Small intestine (tissue), 7 donors: ENCODE data around the gene ANKRD44. TPM values are rescaled to one million over a fixed set of nuclear protein-coding genes. Genes with fewer than 3 reads are reported as not detected.
A peak's percentile ranks its signal among the peaks of the same experiment; 100 is the strongest.

Experiments
- DNase-seq, 2 donors: peaks; one replicate each; pipeline versions ENCODE4 v3.0.0 to v3.0.0-alpha.2; 2013
- FAIRE-seq: peaks from 2 replicates; lab custom pipeline; 2012; peaks lifted over from hg19 to GRCh38; lab: Jason Lieb, UNC
- H3K27ac ChIP-seq, 3 donors: one replicate each; pipeline ENCODE4 v1.5.1; 2013; ENCODE audit warnings: low read length in 2 of 3, mild to moderate bottlenecking in 2 of 3, control low read depth in 1 of 3, inconsistent platforms in 1 of 3, low read depth in 1 of 3, moderate library complexity in 1 of 3
- H3K27me3 ChIP-seq, 3 donors: one replicate each; pipeline ENCODE4 v1.6.1; 2013; ENCODE audit warnings: low read length in 3 of 3, inconsistent platforms in 1 of 3; ENCODE audit not compliant: control insufficient read depth in 3 of 3, insufficient read depth in 3 of 3
- H3K36me3 ChIP-seq, 3 donors: one replicate each; pipeline ENCODE4 v1.6.1; 2013; ENCODE audit warnings: low read length in 3 of 3, inconsistent platforms in 1 of 3, low read depth in 1 of 3, mild to moderate bottlenecking in 1 of 3, moderate library complexity in 1 of 3; ENCODE audit not compliant: control insufficient read depth in 3 of 3, insufficient read depth in 2 of 3
- H3K4me1 ChIP-seq, 3 donors: one replicate each; pipeline ENCODE4 v1.6.1; 2013; ENCODE audit warnings: low read length in 2 of 3, inconsistent platforms in 1 of 3, low read depth in 1 of 3, mild to moderate bottlenecking in 1 of 3, moderate library complexity in 1 of 3; ENCODE audit not compliant: control insufficient read depth in 3 of 3, insufficient read depth in 2 of 3
- H3K4me3 ChIP-seq, 3 donors: one replicate each; pipeline ENCODE4 v1.5.1; 2013; ENCODE audit warnings: low read length in 3 of 3, control low read depth in 1 of 3, inconsistent platforms in 1 of 3, low read depth in 1 of 3, mild to moderate bottlenecking in 1 of 3, moderate library complexity in 1 of 3
- H3K9me3 ChIP-seq, 2 donors: one replicate each; pipeline ENCODE4 v1.6.1; 2013; ENCODE audit warnings: low read depth in 1 of 2, low read length in 1 of 2; ENCODE audit not compliant: control insufficient read depth in 2 of 2, insufficient read depth in 1 of 2
- WGBS, 3 donors: extraction: QIAGEN DNeasy Blood & Tissue Kit; methylation state at CpG; one replicate each; pipeline ENCODE4 v1.1.7; 2013; 5-methylcytosine and 5-hydroxymethylcytosine counted together
- polyA plus RNA-seq, 4 donors: library from polyadenylated mRNA; stranded (reverse) in 3 of 4; unstranded in 1 of 4; fragments of 200-250 nt in 3 of 4; fragments of 120-200 nt in 1 of 4; gene quantifications; one replicate each; pipeline versions ENCODE4 v1.2.1 to v1.2.3, GENCODE V29; 2013
- donor health status: healthy with polysubstance abuse.
- donor health status: control.
- donor health status: control.
- donor health status: Bipolar disorder and iron deficiency.
- donor health status: healthy.

Gene ANKRD44
- polyA plus RNA-seq, 4 donors: 0.89 to 5.2 (median 1.7) TPM

GRCh38 chr2:197200051-197200761, 110.4 kb downstream of the ANKRD44 start:
- peak overlapping the region in 2 of 3 donors; percentile 44 to 53 for H3K27ac ChIP-seq
- no peaks in the 10 kb centered on the region for H3K4me1 ChIP-seq
- no peaks in the 10 kb centered on the region for H3K36me3 ChIP-seq
- 56 to 76% (median 57%) methylated on average over 3 of the region's 3 CpGs for WGBS, 3 donors
- DNase-seq (no peak), FAIRE-seq (no peak)
- no peak overlapping the region for H3K4me3 ChIP-seq
- no peaks in the 10 kb centered on the region for H3K9me3 ChIP-seq
- no peaks in the 10 kb centered on the region for H3K27me3 ChIP-seq

GRCh38 chr2:197198890-197199289, 111.7 kb downstream of the ANKRD44 start:
- Histone ChIP-seq H3K4me1 (no peaks in the 10 kb centered on the region), H3K36me3 (no peaks in the 10 kb centered on the region), H3K27ac (peak overlapping the region in 1 of 3 donors; percentile 81), H3K9me3 (no peaks in the 10 kb centered on the region), H3K4me3 (no peak overlapping the region), H3K27me3 (no peaks in the 10 kb centered on the region)
- peak in 1 of 2 donors; percentile 79 for DNase-seq
- FAIRE-seq: no peak
- 59 to 78% (median 67%) methylated on average over 12 of the region's 12 CpGs for WGBS, 3 donors

- DNase-seq: no peak
- FAIRE-seq: no peak
- H3K27me3 ChIP-seq: no peaks in the 10 kb centered on the region
- no peaks in the 10 kb centered on the region for H3K4me1 ChIP-seq
- H3K27ac ChIP-seq: peak overlapping the region in 2 of 3 donors; percentile 55 to 81
- no peaks in the 10 kb centered on the region for H3K9me3 ChIP-seq
- H3K4me3 ChIP-seq: no peak overlapping the region
- no peaks in the 10 kb centered on the region for H3K36me3 ChIP-seq
- WGBS, 3 donors: 78 to 85% (median 78%) methylated on average over 4 of the region's 4 CpGs
Observed at GRCh38 chr2:197197895-197198311, 112.7 kb downstream of the ANKRD44 start.

GRCh38 chr2:197196541-197197180, 113.9 kb downstream of the ANKRD44 start:
- no peaks in the 10 kb centered on the region for H3K9me3 ChIP-seq
- H3K27me3 ChIP-seq: no peaks in the 10 kb centered on the region
- no peaks in the 10 kb centered on the region for H3K36me3 ChIP-seq
- H3K27ac ChIP-seq: peak overlapping the region in 1 of 3 donors; percentile 0
- H3K4me1 ChIP-seq: no peaks in the 10 kb centered on the region
- no peak overlapping the region for H3K4me3 ChIP-seq
- DNase-seq (no peak), FAIRE-seq (no peak)
- 7 to 21% (median 16%) methylated on average over 2 of the region's 2 CpGs for WGBS, 3 donors

- Histone ChIP-seq H3K4me1 (no peaks in the 10 kb centered on the region), H3K27me3 (no peaks in the 10 kb centered on the region), H3K36me3 (no peaks in the 10 kb centered on the region), H3K27ac (no peak overlapping the region), H3K9me3 (no peaks in the 10 kb centered on the region), H3K4me3 (no peak overlapping the region)
- DNase-seq: no peak
- FAIRE-seq: no peak
- 61 to 87% (median 84%) methylated on average over 3 of the region's 3 CpGs for WGBS, 3 donors
Observed at GRCh38 chr2:197195518-197195917, 115.1 kb downstream of the ANKRD44 start.

GRCh38 chr2:197191940-197192322, 118.6 kb downstream of the ANKRD44 start:
- H3K9me3 ChIP-seq: no peaks in the 10 kb centered on the region
- H3K4me3 ChIP-seq: no peak overlapping the region
- peak overlapping the region in 1 of 3 donors; percentile 3 for H3K27ac ChIP-seq
- no peaks in the 10 kb centered on the region for H3K4me1 ChIP-seq
- H3K36me3 ChIP-seq: no peaks in the 10 kb centered on the region
- DNase-seq (no peak), FAIRE-seq (no peak)
- WGBS, 3 donors: 55 to 85% (median 71%) methylated on average over 2 of the region's 2 CpGs
- H3K27me3 ChIP-seq: no peaks in the 10 kb centered on the region

- peak; percentile 97 for FAIRE-seq
- no peak overlapping the region for H3K27ac ChIP-seq
- peak; percentile 63 to 74 for DNase-seq
- H3K27me3 ChIP-seq: no peaks in the 10 kb centered on the region
- no peaks in the 10 kb centered on the region for H3K36me3 ChIP-seq
- H3K9me3 ChIP-seq: no peaks in the 10 kb centered on the region
- 39 to 49% (median 41%) methylated on average over 4 of the region's 4 CpGs for WGBS, 3 donors
- no peaks in the 10 kb centered on the region for H3K4me1 ChIP-seq
- no peak overlapping the region for H3K4me3 ChIP-seq
Observed at GRCh38 chr2:197191177-197191939, 119.2 kb downstream of the ANKRD44 start.

GRCh38 chr2:197190100-197190432, 120.5 kb downstream of the ANKRD44 start:
- Histone ChIP-seq H3K9me3 (no peaks in the 10 kb centered on the region), H3K4me1 (no peaks in the 10 kb centered on the region), H3K36me3 (peaks cover 0 to 1% (median 0%) of the 10 kb centered on the region in 3 donors), H3K27ac (no peak overlapping the region), H3K4me3 (no peak overlapping the region), H3K27me3 (no peaks in the 10 kb centered on the region)
- FAIRE-seq (no peak), DNase-seq (no peak)
- WGBS, 3 donors: 81 to 87% (median 87%) methylated on average over 3 of the region's 3 CpGs
